Stimulated activated CD8-positive, alpha-beta memory T cell treated with anti-CD3 and anti-CD28 coated beads, Interleukin-12 subunit alpha, Interleukin-12 subunit beta, amount 100 ng/mL, for 24 hours (primary cell): ENCODE measurements around the gene RASEF.
"Not testable (repeated sequence)": the region's sequence is repeated elsewhere in the genome, so short reads cannot be mapped to it uniquely, and the experiment has no call there.

Source experiments
- DNase-seq: peaks from one replicate; pipeline ENCODE4 v3.0.0-alpha.2; 2020; ENCODE audit errors: extremely low read depth

RASEF gene

GRCh38 chr9:83062651-83063527 lies at the start of gene RASEF:
RASEF (minus strand) TSS chr9:83063142; CDS start chr9:83062867, 275 bp downstream.
- DNase-seq = no peak

- DNase-seq = no peak
Measured at GRCh38 chr9:83111169-83111568, 48.2 kb upstream of the RASEF start.

- no peak for DNase-seq
Measured at GRCh38 chr9:83109296-83109695, 46.4 kb upstream of the RASEF start.

GRCh38 chr9:83108208-83108607 lies 45.3 kb upstream of the RASEF start:
- no peak for DNase-seq

- no peak for DNase-seq
Measured at GRCh38 chr9:83106772-83107171, 43.8 kb upstream of the RASEF start.

GRCh38 chr9:83106263-83106662 lies 43.3 kb upstream of the RASEF start:
- no peak for DNase-seq

- no peak for DNase-seq
Measured at GRCh38 chr9:83097633-83098032, 34.7 kb upstream of the RASEF start.

- not testable (repeated sequence) for DNase-seq
Measured at GRCh38 chr9:83093311-83093710, 30.4 kb upstream of the RASEF start.

- no peak for DNase-seq
Measured at GRCh38 chr9:83081846-83082245, 18.9 kb upstream of the RASEF start.

GRCh38 chr9:83081010-83081409 lies 18.1 kb upstream of the RASEF start:
- DNase-seq = no peak

- not testable (repeated sequence) for DNase-seq
Measured at GRCh38 chr9:83075932-83076331, 13.0 kb upstream of the RASEF start.

GRCh38 chr9:83072498-83072897 lies 9.6 kb upstream of the RASEF start:
- DNase-seq = not testable (repeated sequence)

- DNase-seq = no peak
Measured at GRCh38 chr9:83071626-83072025, 8.7 kb upstream of the RASEF start.

- no peak for DNase-seq
Measured at GRCh38 chr9:83070261-83070660, 7.3 kb upstream of the RASEF start.

- DNase-seq = no peak
Measured at GRCh38 chr9:83069651-83070050, 6.7 kb upstream of the RASEF start.

- DNase-seq = no peak
Measured at GRCh38 chr9:83068414-83068813, 5.5 kb upstream of the RASEF start.

- DNase-seq = no peak
Measured at GRCh38 chr9:83067579-83067978, 4.6 kb upstream of the RASEF start.

GRCh38 chr9:83066771-83067170 lies 3.8 kb upstream of the RASEF start:
- DNase-seq = no peak

- no peak for DNase-seq
Measured at GRCh38 chr9:83065233-83065632, 2.3 kb upstream of the RASEF start.

- no peak for DNase-seq
Measured at GRCh38 chr9:83061990-83062650, 822 bp downstream of the RASEF start.

- no peak for DNase-seq
Measured at GRCh38 chr9:83061036-83061435, 1.9 kb downstream of the RASEF start.

- no peak for DNase-seq
Measured at GRCh38 chr9:83060556-83060955, 2.4 kb downstream of the RASEF start.

GRCh38 chr9:83059417-83059816 lies 3.5 kb downstream of the RASEF start:
- DNase-seq = no peak
